K562 (cell line): Measurements from ENCODE around the gene MPC1. TPM values are rescaled to one million over a fixed set of nuclear protein-coding genes. Genes with fewer than 3 reads are reported as not detected.

Source experiments
- ATF7 ChIP-seq: fragments of 450-650 bp; IDR thresholded peaks from 2 replicates; pipeline ENCODE4 v1.7.1; 2014; ENCODE audit warnings: mild to moderate bottlenecking, moderate library complexity
- CHCHD3 ChIP-seq: fragments of 250-450 bp; sonication (Bioruptor Pico); IDR thresholded peaks from 2 replicates; pipeline ENCODE4 v2.1.2; 2022; ENCODE audit warnings: mild to moderate bottlenecking
- CREB1 ChIP-seq, 2 experiments: sonication (generic) in 1 of 2; formaldehyde crosslinking in 1 of 2; IDR thresholded peaks; 2 replicates each; pipeline versions ENCODE4 v1.6.1 to v1.8.0; 2012 to 2022; ENCODE audit warnings: inconsistent platforms in 1 of 2, mild to moderate bottlenecking in 1 of 2, missing genetic modification reagents in 1 of 2, moderate library complexity in 1 of 2
- CREB3L1 ChIP-seq: fragments of 450-650 bp; IDR thresholded peaks from 2 replicates; pipeline ENCODE4 v1.6.1; 2014; ENCODE audit warnings: low read depth, mild to moderate bottlenecking, moderate library complexity, borderline replicate concordance
- EP300 ChIP-seq: IDR thresholded peaks from 2 replicates; pipeline ENCODE4 v1.6.1; 2012; ENCODE audit warnings: low read length, improper control_type of control experiment
- EP400 ChIP-seq: fragments of 450-650 bp; IDR thresholded peaks from 2 replicates; pipeline ENCODE4 v1.6.1; 2017; ENCODE audit warnings: antibody characterized with exemption, mild to moderate bottlenecking, moderate library complexity
- HDAC8 ChIP-seq: fragments of 450-650 bp; IDR thresholded peaks from 2 replicates; pipeline ENCODE4 v1.6.1; 2016; ENCODE audit warnings: mild to moderate bottlenecking, missing genetic modification characterization, moderate library complexity, missing compliant biosample characterization
- HDGF ChIP-seq: fragments of 450-650 bp; IDR thresholded peaks from 2 replicates; pipeline ENCODE4 v1.6.1; 2016
- HEY1 ChIP-seq: fragments of 250-450 bp; sonication (Bioruptor Pico); IDR thresholded peaks from 2 replicates; pipeline ENCODE4 v1.5.0; 2020; ENCODE audit warnings: mild to moderate bottlenecking, moderate library complexity, borderline replicate concordance
- KAT7 ChIP-seq: sonication (generic); formaldehyde crosslinking; IDR thresholded peaks from 2 replicates; pipeline ENCODE4 v1.8.0; 2022; ENCODE audit warnings: missing genetic modification reagents, mild to moderate bottlenecking, borderline replicate concordance
- MAZ ChIP-seq, 2 experiments: fragments of 450-650 bp in 1 of 2; sonication (generic) in 1 of 2; formaldehyde crosslinking; IDR thresholded peaks in 1 of 2; conservative IDR thresholded peaks in 1 of 2; 2 replicates each; pipeline versions ENCODE4 v1.4.0 to v1.5.0; 2020; ENCODE audit warnings: mild to moderate bottlenecking in 1 of 2, missing genetic modification reagents in 1 of 2
- MYNN ChIP-seq, 2 experiments: sonication (generic); formaldehyde crosslinking in 1 of 2; IDR thresholded peaks; 2 replicates each; pipeline versions ENCODE4 v1.5.0 to v1.6.1; 2016 to 2020; ENCODE audit warnings: antibody characterized with exemption in 1 of 2, missing genetic modification reagents in 1 of 2
- NFXL1 ChIP-seq: fragments of 450-650 bp; formaldehyde crosslinking; IDR thresholded peaks from 2 replicates; pipeline ENCODE4 v1.4.0; 2021; ENCODE audit warnings: mild to moderate bottlenecking
- NRF1 ChIP-seq, 2 experiments: fragments of 450-650 bp; IDR thresholded peaks in 1 of 2; conservative IDR thresholded peaks in 1 of 2; 2 replicates each; pipeline ENCODE4 v1.6.1; 2014; ENCODE audit warnings: mild to moderate bottlenecking in 2 of 2
- STAG1 ChIP-seq: sonication (generic); formaldehyde crosslinking; IDR thresholded peaks from 2 replicates; pipeline ENCODE4 v1.5.0; 2020; ENCODE audit warnings: missing genetic modification reagents, borderline replicate concordance
- TFAP4 ChIP-seq: sonication (generic); formaldehyde crosslinking; IDR thresholded peaks from 2 replicates; pipeline ENCODE4 v1.8.0; 2022; ENCODE audit warnings: missing genetic modification reagents, mild to moderate bottlenecking, moderate library complexity, borderline replicate concordance
- ZNF551 ChIP-seq: fragments of 250-450 bp; sonication (Bioruptor Pico); IDR thresholded peaks from 2 replicates; pipeline ENCODE4 v1.5.0; 2021; ENCODE audit warnings: mild to moderate bottlenecking, moderate library complexity
- ZNF766 ChIP-seq: fragments of 200-800 bp; sonication (Bioruptor generic); conservative IDR thresholded peaks from 2 replicates; pipeline ENCODE4 v1.6.1; 2016; ENCODE audit warnings: missing genetic modification characterization, missing compliant biosample characterization
- ZZZ3 ChIP-seq: fragments of 450-650 bp; IDR thresholded peaks from 2 replicates; pipeline ENCODE4 v1.6.1; 2016; ENCODE audit warnings: antibody characterized with exemption, mild to moderate bottlenecking, moderate library complexity
- polyA plus RNA-seq, 8 experiments: library from polyadenylated mRNA; depleted of rRNA in 4 of 8; stranded (reverse) in 5 of 8; unstranded in 3 of 8; fragments of >200 nt; fragmentation: Nextera tagmentation in 2 of 8; fragmentation: Illumina TruSeq in 1 of 8; extraction: Ambion mirVana in 2 of 8; extraction: Trizol in 1 of 8; gene quantifications; 2 replicates each; pipeline versions ENCODE4 v1.2.1 to v1.2.3, GENCODE V29; 2011 to 2014; ENCODE audit warnings: inconsistent platforms in 1 of 8, missing spikeins in 1 of 8
- total RNA-seq, 7 experiments: library from RNA; depleted of rRNA in 6 of 7; stranded (reverse); fragments of >200 nt in 6 of 7; fragmentation: Illumina TruSeq in 2 of 7; extraction: Trizol in 2 of 7; gene quantifications; 2 replicates each; pipeline versions ENCODE4 v1.2.1 to v1.2.3, GENCODE V29; 2011 to 2021; ENCODE audit warnings: low replicate concordance in 1 of 7
- TF ChIP-seq, protein P1 (sequence below): fragments of 250-450 bp; sonication (Bioruptor Pico); IDR thresholded peaks from 2 replicates; pipeline ENCODE4 v1.6.1; 2021; ENCODE audit warnings: mild to moderate bottlenecking
- TF ChIP-seq, protein P2 (sequence below): fragments of 250-450 bp; sonication (Bioruptor Pico); IDR thresholded peaks from 2 replicates; pipeline ENCODE4 v1.4.0; 2020; ENCODE audit warnings: mild to moderate bottlenecking
- TF ChIP-seq, protein P3 (sequence below): fragments of 150-350 bp; conservative IDR thresholded peaks from 2 replicates; pipeline ENCODE4 v1.6.1; 2014; ENCODE audit warnings: low read length

The MPC1 gene
- total and polyA plus RNA-seq, 9 of the 15 experiments (the other 6 are each of a cell fraction or from before 2014, with no cell fraction given), result 78.6 to 185 (median 138) TPM

- TF ChIP-seq, protein P1, sequence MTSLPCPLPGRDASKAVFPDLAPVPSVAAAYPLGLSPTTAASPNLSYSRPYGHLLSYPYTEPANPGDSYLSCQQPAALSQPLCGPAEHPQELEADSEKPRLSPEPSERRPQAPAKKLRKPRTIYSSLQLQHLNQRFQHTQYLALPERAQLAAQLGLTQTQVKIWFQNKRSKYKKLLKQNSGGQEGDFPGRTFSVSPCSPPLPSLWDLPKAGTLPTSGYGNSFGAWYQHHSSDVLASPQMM, result no peak
- TF ChIP-seq ZNF551 (CRISPR knock-in tag) (no peak), HEY1 (CRISPR knock-in tag) (no peak), MYNN (IDR thresholded peaks at IDR 0.05) (0 out of 2 replicates have a peak, but pooled peaks have one; percentile 42), MYNN (CRISPR knock-in tag; IDR thresholded peaks at IDR 0.05) (no peak), NFXL1 (CRISPR knock-in tag) (no peak), CREB3L1 (0 out of 2 replicates have a peak, but pooled peaks have one; percentile 19), MAZ (CRISPR knock-in tag; conservative IDR thresholded peaks at IDR 0.05 in 1 of 2, IDR thresholded peaks at IDR 0.05 in 1 of 2) (peak; percentile 72 to 95; a peak in 3 of 4 replicates), HDGF (no peak), EP300 (peak; percentile 15; the same call in 1 of the 2 replicates), ATF7 (peak; percentile 75), NRF1 (conservative IDR thresholded peaks at IDR 0.05 in 1 of 2, IDR thresholded peaks at IDR 0.05 in 1 of 2) (peak; percentile 71 to 80), STAG1 (CRISPR knock-in tag) (no peak), CREB1 (IDR thresholded peaks at IDR 0.05) (no peak; the same call in 1 of the 2 replicates), CREB1 (CRISPR knock-in tag; IDR thresholded peaks at IDR 0.05) (peak; percentile 47; the same call in 1 of the 2 replicates), HDAC8 (tag) (no peak), CHCHD3 (CRISPR knock-in tag) (no peak), ZZZ3 (no peak), KAT7 (CRISPR knock-in tag) (peak; percentile 46; the same call in 1 of the 2 replicates), TFAP4 (CRISPR knock-in tag) (peak; percentile 78; the same call in 1 of the 2 replicates), EP400 (peak; percentile 59; the same call in 1 of the 2 replicates), ZNF766 (CRISPR knock-in tag) (no peak)
- TF ChIP-seq, protein P2, sequence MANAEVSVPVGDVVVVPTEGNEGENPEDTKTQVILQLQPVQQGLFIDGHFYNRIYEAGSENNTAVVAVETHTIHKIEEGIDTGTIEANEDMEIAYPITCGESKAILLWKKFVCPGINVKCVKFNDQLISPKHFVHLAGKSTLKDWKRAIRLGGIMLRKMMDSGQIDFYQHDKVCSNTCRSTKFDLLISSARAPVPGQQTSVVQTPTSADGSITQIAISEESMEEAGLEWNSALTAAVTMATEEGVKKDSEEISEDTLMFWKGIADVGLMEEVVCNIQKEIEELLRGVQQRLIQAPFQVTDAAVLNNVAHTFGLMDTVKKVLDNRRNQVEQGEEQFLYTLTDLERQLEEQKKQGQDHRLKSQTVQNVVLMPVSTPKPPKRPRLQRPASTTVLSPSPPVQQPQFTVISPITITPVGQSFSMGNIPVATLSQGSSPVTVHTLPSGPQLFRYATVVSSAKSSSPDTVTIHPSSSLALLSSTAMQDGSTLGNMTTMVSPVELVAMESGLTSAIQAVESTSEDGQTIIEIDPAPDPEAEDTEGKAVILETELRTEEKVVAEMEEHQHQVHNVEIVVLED, result no peak
- TF ChIP-seq, protein P3, sequence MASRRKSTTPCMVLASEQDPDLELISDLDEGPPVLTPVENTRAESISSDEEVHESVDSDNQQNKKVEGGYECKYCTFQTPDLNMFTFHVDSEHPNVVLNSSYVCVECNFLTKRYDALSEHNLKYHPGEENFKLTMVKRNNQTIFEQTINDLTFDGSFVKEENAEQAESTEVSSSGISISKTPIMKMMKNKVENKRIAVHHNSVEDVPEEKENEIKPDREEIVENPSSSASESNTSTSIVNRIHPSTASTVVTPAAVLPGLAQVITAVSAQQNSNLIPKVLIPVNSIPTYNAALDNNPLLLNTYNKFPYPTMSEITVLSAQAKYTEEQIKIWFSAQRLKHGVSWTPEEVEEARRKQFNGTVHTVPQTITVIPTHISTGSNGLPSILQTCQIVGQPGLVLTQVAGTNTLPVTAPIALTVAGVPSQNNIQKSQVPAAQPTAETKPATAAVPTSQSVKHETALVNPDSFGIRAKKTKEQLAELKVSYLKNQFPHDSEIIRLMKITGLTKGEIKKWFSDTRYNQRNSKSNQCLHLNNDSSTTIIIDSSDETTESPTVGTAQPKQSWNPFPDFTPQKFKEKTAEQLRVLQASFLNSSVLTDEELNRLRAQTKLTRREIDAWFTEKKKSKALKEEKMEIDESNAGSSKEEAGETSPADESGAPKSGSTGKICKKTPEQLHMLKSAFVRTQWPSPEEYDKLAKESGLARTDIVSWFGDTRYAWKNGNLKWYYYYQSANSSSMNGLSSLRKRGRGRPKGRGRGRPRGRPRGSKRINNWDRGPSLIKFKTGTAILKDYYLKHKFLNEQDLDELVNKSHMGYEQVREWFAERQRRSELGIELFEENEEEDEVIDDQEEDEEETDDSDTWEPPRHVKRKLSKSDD, result no peak
Observed at GRCh38 chr6:166330612-166331011, 52.1 kb downstream of the MPC1 start (continued).
